HG02852 (cell line): ENCODE data around the gene FAM120A.

Experiments used
- ATAC-seq: cut with Tn5 transposase; IDR thresholded peaks from one replicate; pipeline ENCODE4 v1.9.1; 2021; ENCODE audit warnings: mild to moderate bottlenecking, moderate library complexity; ENCODE audit not compliant: unreplicated experiment

Gene FAM120A

GRCh38 chr9:93613791-93614190, 162.3 kb downstream of the FAM120A start:
- no peak for ATAC-seq

- ATAC-seq = no peak
Measured at GRCh38 chr9:93614830-93615468, 163.5 kb downstream of the FAM120A start.
